GM23248 (cell line): ENCODE results near the gene SYT6. TPM values are rescaled to one million over a fixed set of nuclear protein-coding genes. Genes with fewer than 3 reads are reported as not detected.

Experiments
- DNase-seq: peaks from one replicate; pipeline ENCODE4 v3.0.0-alpha.2; 2015
- H2AFZ ChIP-seq: fragments of 200-600 bp; sonication (generic); 2 replicates; pipeline ENCODE4 v1.6.1; 2016; ENCODE audit warnings: antibody characterized with exemption
- H3F3A ChIP-seq: fragments of 200-600 bp; sonication (generic); 2 replicates; pipeline ENCODE4 v1.6.1; 2016; ENCODE audit warnings: mild to moderate bottlenecking, antibody characterized with exemption, mixed run types; ENCODE audit not compliant: insufficient read depth
- H3K27ac ChIP-seq: fragments of 200-600 bp; sonication (generic); 2 replicates; pipeline ENCODE4 v1.5.1; 2016; ENCODE audit warnings: mild to moderate bottlenecking
- H3K27me3 ChIP-seq: fragments of 200-600 bp; sonication (generic); replicated peaks from 2 replicates; pipeline ENCODE4 v1.6.1; 2016; ENCODE audit warnings: mild to moderate bottlenecking; ENCODE audit not compliant: insufficient read depth
- H3K36me3 ChIP-seq: fragments of 200-600 bp; sonication (generic); 2 replicates; pipeline ENCODE4 v1.6.1; 2016; ENCODE audit warnings: low read depth, mild to moderate bottlenecking
- H3K4me1 ChIP-seq: fragments of 200-600 bp; sonication (generic); 2 replicates; pipeline ENCODE4 v1.6.1; 2016; ENCODE audit warnings: mild to moderate bottlenecking; ENCODE audit not compliant: insufficient read depth
- H3K4me2 ChIP-seq: fragments of 200-600 bp; sonication (generic); one replicate; pipeline ENCODE4 v1.6.1; 2016; ENCODE audit warnings: mild to moderate bottlenecking; ENCODE audit not compliant: unreplicated experiment
- H3K4me3 ChIP-seq: fragments of 200-600 bp; sonication (generic); 2 replicates; pipeline ENCODE4 v1.5.1; 2016; ENCODE audit warnings: mild to moderate bottlenecking
- H3K79me2 ChIP-seq: fragments of 200-600 bp; sonication (generic); 2 replicates; pipeline ENCODE4 v1.6.1; 2016; ENCODE audit warnings: mild to moderate bottlenecking; ENCODE audit not compliant: insufficient read depth
- H3K9ac ChIP-seq: fragments of 200-600 bp; sonication (generic); 2 replicates; pipeline ENCODE4 v1.6.1; 2016; ENCODE audit warnings: mild to moderate bottlenecking
- H3K9me2 ChIP-seq: fragments of 200-600 bp; sonication (generic); 2 replicates; pipeline ENCODE4 v1.6.1; 2016; ENCODE audit warnings: mixed run types, mild to moderate bottlenecking, moderate library complexity; ENCODE audit not compliant: insufficient read depth
- H3K9me3 ChIP-seq: fragments of 200-600 bp; sonication (generic); one replicate; pipeline ENCODE4 v1.6.1; 2017; ENCODE audit warnings: low read depth
- H4K20me1 ChIP-seq: fragments of 200-600 bp; sonication (generic); 2 replicates; pipeline ENCODE4 v1.6.0; 2016; ENCODE audit not compliant: insufficient read depth
- EZH2 ChIP-seq: fragments of 200-600 bp; sonication (generic); IDR thresholded peaks from 2 replicates; pipeline ENCODE4 v1.6.1; 2018; ENCODE audit warnings: antibody characterized with exemption, mild to moderate bottlenecking; ENCODE audit not compliant: insufficient read depth, poor library complexity, severe bottlenecking
- EZH2phosphoT487 ChIP-seq: fragments of 200-600 bp; sonication (generic); IDR thresholded peaks from 2 replicates; pipeline ENCODE4 v1.6.1; 2018; ENCODE audit warnings: antibody characterized with exemption, moderate library complexity, mild to moderate bottlenecking, low read depth; ENCODE audit not compliant: insufficient read depth
- WGBS, 2 experiments: methylation state at CpG; one replicate each; pipeline ENCODE4 v1.1.6; 2015 to 2017; ENCODE audit warnings: low lambda C conversion rate in 2 of 2, low coverage in 1 of 2; ENCODE audit errors: missing lambda C conversion rate in 2 of 2; 5-methylcytosine and 5-hydroxymethylcytosine counted together
- in situ Hi-C: fragments of 300-500 bp; cut with MboI; formaldehyde crosslinking; loops from 2 replicates; pipeline ENCODE4 v1.15.0; 2020
- polyA plus RNA-seq: library from polyadenylated mRNA; unstranded; fragments of >200 nt; fragmentation: Nextera tagmentation; extraction: Ambion mirVana; gene quantifications from 2 replicates; pipeline ENCODE4 v1.2.1, GENCODE V29; 2016
- total RNA-seq: library from RNA; depleted of rRNA; stranded (reverse); fragments of >200 nt; shearing (Covaris generic); gene quantifications from 2 replicates; pipeline ENCODE4 v1.2.3, GENCODE V29; 2014

The SYT6 gene
- total and polyA plus RNA-seq, 2 experiments from 2014 or later: not detected

GRCh38 chr1:114109981-114110380, 43.7 kb downstream of the SYT6 start:
- no peak overlapping the region for H3K4me2 ChIP-seq
- no peak overlapping the region for H3K9ac ChIP-seq
- H3K79me2 ChIP-seq: no peaks in the 10 kb centered on the region
- WGBS, 2 experiments: 76 to 90% methylated on average over 2 of the region's 2 CpGs
- peaks cover 27% of the 10 kb centered on the region for H3K27me3 ChIP-seq
- H3K27ac ChIP-seq: no peak overlapping the region
- no peak overlapping the region for H3K4me3 ChIP-seq
- H3K36me3 ChIP-seq: no peaks in the 10 kb centered on the region
- in situ Hi-C loops: no loop called here
- no peak for TF ChIP-seq EZH2phosphoT487
- TF ChIP-seq EZH2: no peak
- no peaks in the 10 kb centered on the region for H3K4me1 ChIP-seq
- no peaks in the 10 kb centered on the region for H4K20me1 ChIP-seq
- H3K9me3 ChIP-seq: no peaks in the 10 kb centered on the region
- no peaks in the 10 kb centered on the region for H3K9me2 ChIP-seq
- no peak for DNase-seq
- H3F3A ChIP-seq: no peaks in the 10 kb centered on the region
- H2AFZ ChIP-seq: no peak overlapping the region

GRCh38 chr1:114108751-114109255, 44.9 kb downstream of the SYT6 start:
- in situ Hi-C loops: no loop called here
- TF ChIP-seq EZH2phosphoT487: no peak
- no peak overlapping the region for H2AFZ ChIP-seq

GRCh38 chr1:114107474-114108435, 45.9 kb downstream of the SYT6 start:
- DNase-seq: no peak
- no peak overlapping the region for H3K4me3 ChIP-seq
- H3K27ac ChIP-seq: no peak overlapping the region
- H3K9me2 ChIP-seq: no peaks in the 10 kb centered on the region
- TF ChIP-seq EZH2 (no peak), EZH2phosphoT487 (no peak)
- 71 to 73% methylated on average over 7 of the region's 7 CpGs for WGBS, 2 experiments
- H3K4me1 ChIP-seq: no peaks in the 10 kb centered on the region
- H2AFZ ChIP-seq: no peak overlapping the region
- H3K27me3 ChIP-seq: peaks cover 39% of the 10 kb centered on the region
- in situ Hi-C loops: no loop called here
- H3K79me2 ChIP-seq: no peaks in the 10 kb centered on the region
- no peaks in the 10 kb centered on the region for H3F3A ChIP-seq
- no peaks in the 10 kb centered on the region for H3K36me3 ChIP-seq
- no peaks in the 10 kb centered on the region for H4K20me1 ChIP-seq
- no peak overlapping the region for H3K4me2 ChIP-seq
- H3K9ac ChIP-seq: no peak overlapping the region
- H3K9me3 ChIP-seq: no peaks in the 10 kb centered on the region

More at GRCh38 chr1:114108751-114109255, 44.9 kb downstream of the SYT6 start:
- Histone ChIP-seq H3K79me2 (no peaks in the 10 kb centered on the region), H3K36me3 (no peaks in the 10 kb centered on the region), H3K9me2 (no peaks in the 10 kb centered on the region), H3K27me3 (peaks cover 28% of the 10 kb centered on the region), H3K27ac (no peak overlapping the region), H3K4me2 (no peak overlapping the region), H3K4me1 (no peaks in the 10 kb centered on the region), H4K20me1 (no peaks in the 10 kb centered on the region), H3K4me3 (no peak overlapping the region), H3K9ac (no peak overlapping the region), H3K9me3 (no peaks in the 10 kb centered on the region), H3F3A (no peaks in the 10 kb centered on the region)
- DNase-seq: no peak
- 90 to 95% methylated on average over 4 of the region's 4 CpGs for WGBS, 2 experiments

- no peaks in the 10 kb centered on the region for H3K9me3 ChIP-seq
- in situ Hi-C loops: no loop called here
- H3K9me2 ChIP-seq: no peaks in the 10 kb centered on the region
- no peak overlapping the region for H3K9ac ChIP-seq
- H3K4me1 ChIP-seq: no peaks in the 10 kb centered on the region
- DNase-seq: peak; percentile 15
- no peaks in the 10 kb centered on the region for H3K79me2 ChIP-seq
- no peak overlapping the region for H2AFZ ChIP-seq
- H4K20me1 ChIP-seq: no peaks in the 10 kb centered on the region
- no peak overlapping the region for H3K4me2 ChIP-seq
- peaks cover 54% of the 10 kb centered on the region for H3K27me3 ChIP-seq
- 19 to 22% methylated on average over 14 of the region's 14 CpGs for WGBS, 2 experiments
- TF ChIP-seq EZH2 (no peak), EZH2phosphoT487 (no peak)
- H3K4me3 ChIP-seq: no peak overlapping the region
- no peak overlapping the region for H3K27ac ChIP-seq
- H3F3A ChIP-seq: no peaks in the 10 kb centered on the region
- no peaks in the 10 kb centered on the region for H3K36me3 ChIP-seq
These were observed 48.2 kb downstream of the SYT6 start for GRCh38 chr1:114105421-114105979.
